GM19452 (cell line): ENCODE measurements around the gene DRGX.

ENCODE experiments used
- ATAC-seq: cut with Tn5 transposase; IDR thresholded peaks from one replicate; pipeline ENCODE4 v1.9.1; 2021; ENCODE audit not compliant: unreplicated experiment

The DRGX gene

DNA sequence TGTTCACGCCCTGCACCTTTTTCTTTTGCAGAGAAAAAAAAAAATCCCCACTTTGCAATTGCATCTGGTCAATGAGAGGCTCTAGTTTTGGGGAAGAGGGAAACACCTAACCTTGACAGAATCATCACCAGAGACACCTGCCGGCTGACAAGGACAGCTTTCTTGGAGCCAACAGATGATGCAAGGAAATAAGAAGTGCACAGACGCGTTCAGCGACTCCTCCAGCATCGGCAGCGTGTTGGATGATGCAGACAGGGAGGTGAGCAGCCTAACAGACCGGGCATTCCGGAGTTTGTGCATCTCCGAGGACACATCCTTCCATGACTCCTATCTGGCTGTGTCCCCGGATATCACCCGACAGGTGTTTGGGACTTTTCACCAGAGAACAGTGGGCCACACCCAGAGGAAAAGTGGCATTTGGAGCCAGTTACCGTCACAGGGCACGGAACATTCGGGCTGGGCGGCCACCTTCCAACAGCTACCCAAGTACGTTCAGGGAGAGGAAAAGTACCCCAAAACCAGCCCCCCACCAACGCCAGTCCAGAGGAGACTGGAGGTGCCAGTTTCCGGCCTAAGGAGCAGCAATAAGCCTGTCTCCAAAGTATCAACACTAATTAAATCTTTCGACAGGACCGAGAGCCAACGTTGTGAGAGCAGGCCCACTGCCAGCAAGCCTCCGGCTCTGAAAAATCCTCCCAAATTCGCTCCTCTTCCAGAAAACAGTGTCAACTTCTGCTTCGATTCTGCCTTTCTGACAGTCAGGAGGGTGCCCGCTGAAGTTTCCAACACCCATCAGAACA, 73.3 kb downstream of the DRGX start:
- no peak for ATAC-seq

DNA sequence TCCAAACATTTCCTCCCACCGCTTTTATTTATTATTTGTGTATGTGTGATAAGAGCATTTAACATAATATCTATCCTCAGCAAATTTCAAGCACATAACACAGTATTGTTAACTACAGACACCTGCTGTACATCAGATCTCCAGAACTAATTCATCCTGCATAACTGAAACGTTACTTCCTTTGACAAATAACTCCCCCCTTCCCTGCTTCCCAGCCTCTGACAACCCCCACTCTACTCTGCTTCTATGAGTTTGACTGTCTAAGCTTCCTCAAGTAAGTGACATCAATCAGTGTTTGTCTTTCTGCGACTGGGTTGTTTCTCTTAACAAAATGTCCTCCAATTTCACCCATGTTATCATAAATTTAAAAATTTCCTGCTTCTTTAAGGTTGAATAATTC, 74.9 kb downstream of the DRGX start:
- no peak for ATAC-seq

DNA sequence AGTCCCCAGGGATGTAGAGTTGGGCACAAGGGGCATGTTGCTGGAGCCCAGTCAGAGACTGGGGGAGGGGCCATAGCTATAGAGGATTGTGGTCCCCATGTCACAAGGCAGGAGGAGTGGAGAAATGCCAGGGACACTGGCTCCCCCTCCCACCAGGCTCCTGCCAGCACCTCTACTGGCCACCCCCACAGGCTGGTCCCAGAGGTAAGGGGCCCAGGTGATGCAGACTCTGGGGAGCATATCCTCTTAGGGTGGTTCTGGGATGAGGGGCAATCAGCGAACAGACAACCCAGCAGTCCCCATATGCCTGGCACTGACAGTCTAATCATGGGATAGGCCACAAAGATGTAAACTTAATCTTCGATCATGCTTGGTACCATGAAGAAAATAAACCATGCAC, 75.7 kb downstream of the DRGX start:
- ATAC-seq, result no peak

DNA sequence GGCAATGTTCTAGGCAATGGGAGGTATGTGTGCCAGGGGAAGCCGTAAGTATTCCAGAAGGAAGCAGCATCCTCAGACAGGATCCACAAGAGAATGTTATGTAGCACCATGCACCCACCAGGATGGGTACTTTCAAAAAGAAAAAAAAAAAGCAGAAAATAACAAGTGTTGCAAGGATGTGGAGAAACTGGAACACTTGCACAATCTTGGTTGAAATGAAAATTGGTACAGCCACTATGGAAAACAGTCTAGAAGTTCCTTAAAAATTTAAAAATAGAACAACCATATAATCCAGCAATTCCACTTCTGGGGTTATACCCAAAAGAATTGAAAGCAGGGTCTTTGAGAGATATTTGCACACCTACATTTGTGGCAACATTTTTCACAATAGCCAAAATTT, 76.7 kb downstream of the DRGX start:
- no peak for ATAC-seq

DNA sequence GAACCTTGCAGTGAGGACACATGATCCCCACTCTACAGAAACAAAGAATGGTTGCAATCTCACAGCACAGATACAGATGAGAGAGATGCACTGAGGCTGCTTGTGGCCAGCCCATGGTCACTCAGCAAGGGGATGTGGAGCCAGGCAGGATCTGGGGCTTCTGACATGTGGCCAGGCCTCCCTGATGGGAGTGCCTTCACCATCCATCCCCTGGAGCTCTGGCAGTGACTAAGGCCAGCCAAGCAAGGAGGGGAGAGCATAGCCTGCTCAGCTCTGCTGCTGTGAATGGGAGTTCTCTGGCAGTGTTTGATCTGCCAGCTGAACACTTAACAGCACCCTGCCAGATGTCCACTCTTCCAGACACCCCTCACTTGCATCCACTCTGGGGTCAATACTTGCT, 77.1 kb downstream of the DRGX start:
- no peak for ATAC-seq

DNA sequence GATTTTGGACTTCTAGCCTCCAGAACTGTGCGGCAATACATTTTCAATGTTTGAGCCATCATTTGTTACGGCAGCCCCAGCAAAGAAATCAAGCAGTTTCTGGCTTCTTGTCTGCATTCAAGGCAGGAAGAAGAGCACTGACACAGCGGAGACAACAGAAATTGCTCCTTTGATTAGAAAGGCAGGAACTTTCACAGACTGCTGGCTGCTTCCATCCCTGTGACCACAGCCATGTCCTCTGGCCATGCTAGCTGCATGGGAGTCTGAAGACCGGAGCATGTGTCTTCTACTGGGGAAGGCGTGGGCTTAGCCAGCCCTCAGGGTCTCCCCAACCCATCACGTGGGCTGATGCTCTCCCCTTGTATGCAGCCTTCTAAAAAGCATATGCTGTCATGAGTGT, 77.9 kb downstream of the DRGX start:
- ATAC-seq, result no peak

DNA sequence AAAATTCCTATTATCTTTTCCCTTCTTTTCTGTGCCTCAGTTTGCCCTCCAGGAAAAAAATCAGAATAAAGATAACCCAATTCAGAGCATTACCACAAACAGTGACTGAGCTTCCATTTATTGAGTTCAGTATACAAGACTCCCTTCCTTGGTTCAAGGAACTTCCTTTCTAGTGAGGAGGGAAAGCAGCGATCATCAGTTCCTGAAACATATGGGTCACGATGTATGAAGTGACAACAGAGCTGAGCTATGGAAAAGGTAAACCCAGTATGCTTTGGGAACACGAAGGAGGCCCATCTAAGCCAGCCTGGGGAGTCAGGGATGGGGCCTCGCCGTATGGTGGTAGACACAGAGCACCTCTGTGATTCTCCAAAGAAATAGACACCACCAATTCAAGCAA, 81.1 kb downstream of the DRGX start:
- no peak for ATAC-seq
